SU-DHL-6 (cell line): ENCODE measurements around the gene RELL2.

Experiments used
- H2AFZ ChIP-seq: fragments of 200-600 bp; sonication (generic); 2 replicates; pipeline ENCODE4 v1.6.1; 2014; ENCODE audit warnings: low read depth, mild to moderate bottlenecking, moderate library complexity, mixed read lengths, antibody characterized with exemption, low read length; ENCODE audit not compliant: severe bottlenecking
- H3F3A ChIP-seq: fragments of 200-600 bp; shearing (Covaris generic); 2 replicates; pipeline ENCODE4 v1.6.0; 2016; ENCODE audit warnings: antibody characterized with exemption, mild to moderate bottlenecking; ENCODE audit not compliant: insufficient read depth
- H3K27ac ChIP-seq: fragments of 200-600 bp; sonication (generic); 2 replicates; pipeline ENCODE4 v1.5.1; 2016; ENCODE audit warnings: low read depth, mild to moderate bottlenecking, low read length, moderate library complexity, mixed read lengths
- H3K27me3 ChIP-seq: fragments of 200-600 bp; sonication (generic), shearing (Covaris generic); 2 replicates; pipeline ENCODE4 v1.6.0; 2014; ENCODE audit warnings: mild to moderate bottlenecking, low read length
- H3K36me3 ChIP-seq: fragments of 200-600 bp; sonication (generic); 2 replicates; pipeline ENCODE4 v1.6.1; 2014; ENCODE audit warnings: mild to moderate bottlenecking, low read length, mixed read lengths
- H3K4me2 ChIP-seq: fragments of 300-600, 200-600 bp; shearing (Covaris generic), sonication (generic); 2 replicates; pipeline ENCODE4 v1.6.0; 2014; ENCODE audit warnings: low read length, low read depth, mild to moderate bottlenecking; ENCODE audit not compliant: poor library complexity, severe bottlenecking
- H3K4me3 ChIP-seq: fragments of 200-600 bp; sonication (generic); 2 replicates; pipeline ENCODE4 v1.5.1; 2014; ENCODE audit warnings: antibody characterized with exemption, low read length, mild to moderate bottlenecking, mixed read lengths; ENCODE audit not compliant: insufficient read depth, poor library complexity, severe bottlenecking
- H3K79me2 ChIP-seq: fragments of 200-600 bp; sonication (generic); 2 replicates; pipeline ENCODE4 v1.6.1; 2014; ENCODE audit warnings: mild to moderate bottlenecking, low read length, moderate library complexity; ENCODE audit not compliant: insufficient read depth
- H3K9ac ChIP-seq: fragments of 200-600 bp; sonication (generic); 2 replicates; pipeline ENCODE4 v1.7.0; 2014; ENCODE audit warnings: mild to moderate bottlenecking, low read length
- H3K9me2 ChIP-seq: fragments of 200-600 bp; sonication (generic); replicated peaks from 2 replicates; pipeline ENCODE4 v1.6.1; 2014; ENCODE audit warnings: low read length; ENCODE audit not compliant: insufficient read depth
- H3K9me3 ChIP-seq: fragments of 200-600 bp; sonication (generic); 2 replicates; pipeline ENCODE4 v1.6.1; 2014; ENCODE audit warnings: low read length, mixed read lengths; ENCODE audit not compliant: insufficient read depth
- H4K20me1 ChIP-seq: fragments of 200-600 bp; sonication (generic); 2 replicates; pipeline ENCODE4 v1.6.1; 2014; ENCODE audit warnings: low read depth, mild to moderate bottlenecking, antibody characterized with exemption, low read length, moderate library complexity, mixed read lengths
- CTCF ChIP-seq: fragments of 200-600 bp; sonication (generic); IDR thresholded peaks from one replicate; pipeline ENCODE4 v1.5.1; 2017; ENCODE audit warnings: antibody characterized with exemption, mild to moderate bottlenecking, low read length, moderate library complexity; ENCODE audit not compliant: insufficient read depth, poor library complexity, severe bottlenecking
- EZH2phosphoT487 ChIP-seq: fragments of 200-600 bp; sonication (generic), shearing (Covaris generic); conservative IDR thresholded peaks from 2 replicates; pipeline ENCODE4 v1.6.1; 2018; ENCODE audit warnings: mild to moderate bottlenecking, antibody characterized with exemption, low read length, moderate library complexity, mixed read lengths

RELL2 gene

DNA sequence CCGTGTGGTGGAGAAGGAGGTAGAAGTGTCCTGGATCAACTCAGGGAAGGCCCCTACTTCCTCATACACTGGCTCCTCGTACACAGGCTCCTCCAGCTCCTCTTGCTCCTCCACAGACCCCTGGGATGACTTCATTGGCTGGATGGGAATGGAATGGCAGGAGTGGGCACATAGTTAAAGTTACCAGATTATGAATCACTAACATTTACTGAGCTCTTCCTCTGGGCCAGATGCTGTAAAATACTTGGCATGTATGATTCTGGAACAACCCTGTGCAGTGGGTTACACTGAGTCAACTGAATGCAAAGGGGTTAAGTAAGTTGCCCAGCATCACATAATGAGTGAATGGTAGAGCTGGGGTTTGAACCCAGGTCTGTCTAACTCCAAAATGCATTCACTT is 17.5 kb downstream of the RELL2 start:
- TF ChIP-seq CTCF = no peak
- no peak for TF ChIP-seq EZH2phosphoT487
- Histone ChIP-seq H4K20me1 (no peaks in the 10 kb centered on the region), H3F3A (peaks cover 11% of the 10 kb centered on the region; the same call in 1 of the 2 replicates), H3K9ac (no peak overlapping the region), H3K79me2 (no peaks in the 10 kb centered on the region), H2AFZ (no peak overlapping the region), H3K27ac (no peak overlapping the region), H3K9me3 (no peaks in the 10 kb centered on the region), H3K36me3 (no peaks in the 10 kb centered on the region), H3K4me2 (no peak overlapping the region), H3K9me2 (no peaks in the 10 kb centered on the region), H3K27me3 (no peaks in the 10 kb centered on the region), H3K4me3 (no peak overlapping the region)

GRCh38 chr5:141655020-141655419 is 18.2 kb downstream of the RELL2 start:
- Histone ChIP-seq H4K20me1 (no peaks in the 10 kb centered on the region), H2AFZ (no peak overlapping the region), H3K9me2 (no peaks in the 10 kb centered on the region), H3K4me2 (no peak overlapping the region), H3K79me2 (no peaks in the 10 kb centered on the region), H3K9ac (no peak overlapping the region), H3K4me3 (no peak overlapping the region), H3K27ac (no peak overlapping the region), H3K36me3 (no peaks in the 10 kb centered on the region), H3K27me3 (no peaks in the 10 kb centered on the region), H3K9me3 (no peaks in the 10 kb centered on the region), H3F3A (peaks cover 11% of the 10 kb centered on the region; the same call in 1 of the 2 replicates)
- TF ChIP-seq CTCF (no peak), EZH2phosphoT487 (no peak)

DNA sequence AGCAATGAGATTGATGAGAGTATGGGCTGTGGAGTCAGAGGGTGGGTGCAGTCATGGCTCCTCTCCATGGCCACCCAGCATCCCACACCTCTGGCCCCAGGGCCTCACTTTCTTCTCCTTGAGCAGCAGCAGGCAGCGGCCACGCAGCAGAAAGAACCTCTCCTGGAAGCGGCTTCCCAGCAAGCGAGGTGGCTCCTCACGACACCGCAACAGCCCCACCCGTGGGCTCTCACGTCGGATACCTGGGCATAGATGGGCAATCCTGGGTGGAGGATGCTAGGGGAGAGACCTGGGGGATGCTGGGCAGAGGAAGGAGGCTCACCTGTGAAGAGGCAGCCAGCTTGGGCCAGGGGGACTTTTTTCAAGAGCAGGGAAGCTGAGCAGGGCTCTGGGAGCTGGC is 19.6 kb downstream of the RELL2 start:
- no peak overlapping the region for H3K4me2 ChIP-seq
- H3K9ac ChIP-seq = no peak overlapping the region
- no peak overlapping the region for H3K27ac ChIP-seq
- H3K79me2 ChIP-seq = no peaks in the 10 kb centered on the region
- no peak for TF ChIP-seq CTCF
- TF ChIP-seq EZH2phosphoT487 = no peak
- H3K9me3 ChIP-seq = no peaks in the 10 kb centered on the region
- no peaks in the 10 kb centered on the region for H3K27me3 ChIP-seq
- H3K9me2 ChIP-seq = no peaks in the 10 kb centered on the region
- H3F3A ChIP-seq = peaks cover 11% of the 10 kb centered on the region; the same call in 1 of the 2 replicates
- no peak overlapping the region for H3K4me3 ChIP-seq
- no peaks in the 10 kb centered on the region for H4K20me1 ChIP-seq
- H3K36me3 ChIP-seq = no peaks in the 10 kb centered on the region
- no peak overlapping the region for H2AFZ ChIP-seq
